GM19035 (cell line): ENCODE measurements around the gene RGS11.
"Not testable (repeated sequence)": the region's sequence is repeated elsewhere in the genome, so short reads cannot be mapped to it uniquely, and the experiment has no call there.

Experiments used
- ATAC-seq: cut with Tn5 transposase; IDR thresholded peaks from one replicate; pipeline ENCODE4 v1.9.1; 2021; ENCODE audit not compliant: unreplicated experiment

RGS11 gene

GRCh38 chr16:280991-281659 is 5.4 kb upstream of the RGS11 start:
- ATAC-seq: no peak

DNA sequence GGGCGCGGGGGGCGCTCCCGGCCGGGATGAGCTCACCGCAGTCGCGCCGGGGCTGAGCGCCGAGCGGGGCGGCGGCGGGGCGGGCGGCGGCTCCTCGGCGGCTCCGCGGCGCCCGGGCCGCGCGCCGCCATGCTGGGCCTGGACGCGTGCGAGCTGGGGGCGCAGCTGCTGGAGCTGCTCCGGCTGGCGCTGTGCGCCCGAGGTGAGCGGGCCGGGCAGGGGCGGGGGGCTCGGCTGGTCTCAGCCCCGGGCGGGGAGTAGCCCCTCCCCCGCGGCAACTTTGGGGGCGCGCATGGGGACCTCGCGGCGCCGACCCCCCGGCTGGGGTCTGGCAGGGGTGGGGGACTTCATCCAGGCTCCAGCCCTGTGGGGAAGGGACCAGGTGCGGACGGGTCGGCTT is 4.8 kb upstream of the RGS11 start, which contains the start of gene ARHGDIG:
TSS of gene ARHGDIG (plus strand) at position 40 of the 400 bp plus-strand sequence. CDS start at position 130, 90 bp downstream.
- no peak for ATAC-seq

GRCh38 chr16:280005-280460 is 4.3 kb upstream of the RGS11 start:
- ATAC-seq: no peak

DNA sequence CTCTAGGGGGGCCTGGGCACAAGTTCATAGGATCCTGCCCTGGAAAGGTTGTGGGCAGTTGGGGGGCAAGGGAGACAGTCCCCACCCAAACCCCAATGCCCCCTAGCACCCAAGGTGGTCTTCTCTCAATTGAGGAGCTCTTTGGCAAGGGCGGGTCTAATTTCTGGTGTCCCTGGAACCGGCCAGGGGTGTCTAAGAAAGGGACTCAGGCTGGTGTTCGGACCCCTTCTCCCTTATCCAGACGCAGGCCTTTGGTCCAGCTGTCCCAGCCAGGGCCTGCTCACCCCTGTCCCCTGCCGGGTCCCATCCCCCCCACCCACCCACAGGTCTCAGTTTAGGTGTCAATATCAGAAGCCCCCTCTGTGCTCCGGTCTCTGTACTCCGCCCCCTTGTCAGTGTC is 3.8 kb upstream of the RGS11 start:
- no peak for ATAC-seq

DNA sequence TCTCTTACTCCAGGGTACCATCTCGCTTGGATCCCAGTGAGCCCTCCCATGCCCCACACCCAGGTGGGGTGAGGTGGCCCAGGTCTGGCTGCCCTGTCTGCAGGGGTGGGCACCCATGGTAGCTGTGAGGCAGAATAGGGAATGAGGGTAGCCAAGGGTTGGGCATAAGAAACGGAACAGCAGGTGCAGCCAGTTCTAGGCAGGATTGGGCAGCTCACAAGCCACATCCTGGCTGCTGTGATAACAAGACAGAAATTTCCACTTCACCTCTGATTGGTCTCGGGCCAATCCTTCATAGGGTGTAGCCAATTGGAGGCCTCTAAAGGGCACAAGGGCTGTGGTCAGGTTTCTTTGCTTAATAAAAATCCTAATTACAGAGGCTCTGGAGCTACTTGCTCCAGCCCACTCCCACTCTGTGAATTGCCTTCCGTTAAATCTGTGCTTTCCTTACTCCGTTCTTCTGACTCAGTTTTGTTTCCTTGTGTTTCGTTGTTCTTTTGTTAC is 3.2 kb upstream of the RGS11 start:
- no peak for ATAC-seq

- ATAC-seq: no peak
These were observed 808 bp upstream of the RGS11 start for GRCh38 chr16:276426-277077.

DNA sequence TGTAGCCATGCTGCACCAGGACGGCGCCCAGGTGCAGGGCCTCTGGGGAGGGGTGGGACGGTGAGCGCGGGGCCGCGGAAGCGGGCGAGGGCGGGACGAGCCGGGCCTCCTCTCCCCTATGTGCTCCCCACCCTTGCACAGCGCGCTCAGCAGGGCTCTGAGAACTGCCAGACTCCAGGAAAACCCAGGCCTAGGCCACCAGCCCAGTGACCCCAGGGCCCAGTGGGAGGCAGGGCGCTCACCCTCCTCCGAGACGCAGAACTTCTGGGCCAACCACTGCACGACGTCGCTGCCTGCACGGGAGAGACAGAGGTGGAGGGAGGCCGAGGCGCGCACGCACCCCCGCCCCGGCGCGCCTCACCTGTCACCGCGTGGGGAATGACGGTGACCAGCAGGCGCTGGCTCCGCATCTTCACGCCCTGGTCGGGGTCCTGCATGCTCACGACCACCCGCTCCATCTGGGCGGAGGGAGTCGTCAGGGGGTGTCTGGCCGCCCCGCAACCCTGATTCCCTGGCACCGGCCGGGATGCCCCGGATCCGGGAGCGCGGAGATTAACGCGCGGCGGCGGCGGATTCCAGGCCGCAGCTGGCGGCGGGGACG is 603 bp downstream of the RGS11 start:
- no peak for ATAC-seq

DNA sequence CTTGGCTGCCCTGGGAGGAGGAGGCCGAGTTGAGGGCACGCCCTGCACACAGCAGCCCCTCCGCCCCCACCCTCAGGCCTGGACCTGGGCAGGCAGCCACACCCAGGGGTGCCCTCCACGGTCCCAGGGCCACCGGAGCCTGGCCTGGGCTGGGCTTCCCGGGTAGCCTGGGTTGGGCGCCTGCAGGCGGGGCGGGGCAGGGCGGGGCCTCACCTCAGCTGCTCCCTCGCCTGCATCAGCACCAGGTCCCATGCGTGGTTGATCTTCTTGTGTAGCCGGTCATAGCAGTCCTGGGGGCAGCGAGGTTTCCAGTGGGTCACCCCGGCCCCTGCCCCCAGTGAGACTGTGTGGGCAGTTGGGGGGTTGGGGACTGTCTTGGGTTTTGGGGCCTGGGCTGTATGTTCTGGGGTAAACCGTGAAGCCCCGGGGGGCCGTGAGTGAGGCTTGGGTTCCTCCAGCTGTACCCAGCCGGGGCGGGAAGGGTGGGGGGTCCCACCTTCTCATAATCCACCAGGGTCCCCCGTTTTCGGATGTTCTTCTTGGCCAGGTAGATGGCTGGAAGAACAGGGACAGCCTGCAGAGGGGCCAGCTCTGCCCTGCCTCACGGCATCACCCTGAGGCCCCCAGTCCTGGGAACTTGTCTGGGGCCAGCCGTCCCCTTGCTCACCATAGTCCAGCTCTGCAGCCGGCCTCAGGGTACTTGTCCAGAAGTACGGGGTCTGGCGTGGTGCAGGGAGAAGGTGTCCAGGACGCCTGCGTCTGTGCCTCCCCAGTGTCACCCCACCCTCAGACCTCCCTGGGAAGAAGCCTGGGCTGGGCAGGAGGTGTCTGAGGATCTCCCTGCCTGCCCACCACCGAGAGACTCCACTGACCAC is 2.0 kb downstream of the RGS11 start:
- ATAC-seq: no peak

- no peak for ATAC-seq
These were observed 2.9 kb downstream of the RGS11 start for GRCh38 chr16:272633-273546.

GRCh38 chr16:270381-271255 is 5.1 kb downstream of the RGS11 start:
- no peak for ATAC-seq

DNA sequence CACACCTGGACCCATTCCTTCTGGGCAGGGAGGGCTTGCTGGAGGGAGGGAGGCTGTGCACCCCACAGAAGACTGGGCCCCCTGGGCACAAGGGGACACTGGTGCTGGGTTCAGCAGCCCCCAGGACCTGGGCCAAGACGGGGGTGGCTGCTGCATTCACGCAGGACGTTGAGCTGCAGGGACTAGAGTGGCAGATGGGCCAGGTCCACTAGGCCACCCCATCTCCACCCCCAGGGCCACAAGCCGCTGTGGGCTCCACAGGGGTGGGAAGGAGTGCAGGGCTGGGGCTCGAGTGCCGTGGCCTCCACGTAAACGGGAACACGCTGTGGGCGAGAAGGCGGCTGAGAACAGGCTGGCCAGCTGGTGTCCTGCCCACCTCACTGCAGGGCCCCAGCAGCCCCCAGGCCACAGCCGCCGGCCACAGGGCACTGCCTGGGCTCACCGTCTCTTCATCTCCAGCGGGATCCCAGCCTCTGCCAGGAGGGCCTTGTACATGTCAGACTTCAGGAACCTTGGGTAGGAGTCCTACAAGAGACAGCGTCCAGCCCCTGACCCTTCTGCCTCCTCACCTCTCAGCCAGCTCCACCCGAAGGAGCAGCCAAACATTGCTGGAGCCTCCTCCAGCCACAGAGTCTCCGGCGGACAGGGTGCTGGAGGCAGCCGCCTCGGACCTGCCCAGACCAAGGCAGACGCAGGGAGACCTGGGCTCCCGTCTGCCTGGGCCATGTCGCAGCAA is 6.5 kb downstream of the RGS11 start:
- no peak for ATAC-seq

DNA sequence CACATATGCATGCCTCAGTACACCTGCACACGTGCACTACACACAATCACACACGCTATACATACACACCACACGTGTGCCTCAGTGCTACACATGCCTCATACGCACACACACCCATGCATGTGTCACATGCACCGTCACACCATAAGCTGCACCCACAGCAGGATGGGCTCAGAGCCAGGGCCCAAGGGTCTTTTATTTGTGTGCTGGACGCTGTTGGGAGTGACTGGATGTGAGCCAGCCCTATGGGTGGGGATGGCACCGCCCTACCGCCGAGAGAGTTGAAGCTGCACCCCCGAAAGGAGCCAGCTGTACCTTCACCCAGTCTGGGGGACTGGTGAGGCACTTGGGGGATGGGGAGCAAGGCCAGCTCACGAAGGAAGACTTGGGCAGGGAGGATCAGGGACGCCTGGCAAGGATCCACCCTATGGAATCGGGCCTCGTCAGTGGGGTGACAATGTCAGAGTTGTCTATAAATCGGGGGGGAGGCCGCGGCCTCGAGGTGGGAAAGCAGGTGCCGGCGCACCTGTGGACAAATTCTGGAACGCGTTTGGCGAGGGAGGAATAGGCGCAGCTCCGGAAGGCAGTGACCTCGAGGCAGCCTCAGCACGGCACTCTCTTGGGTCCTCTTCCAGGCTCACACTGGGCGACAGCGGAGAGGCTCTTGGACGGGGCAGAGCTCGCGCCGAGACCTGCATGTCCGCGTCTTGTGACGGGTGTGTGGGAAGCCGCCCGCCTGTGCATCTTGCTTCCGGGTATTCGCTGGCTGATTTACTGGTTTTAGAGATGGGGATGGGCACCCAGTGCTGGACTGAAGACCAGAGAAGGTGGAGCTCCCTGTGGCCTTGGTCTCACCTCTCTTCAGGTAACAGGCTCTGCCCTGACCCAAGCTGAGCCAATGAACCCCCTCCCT is 7.3 kb downstream of the RGS11 start:
- ATAC-seq: no peak

GRCh38 chr16:267562-267961 is 8.2 kb downstream of the RGS11 start:
- not testable (repeated sequence) for ATAC-seq

GRCh38 chr16:266258-267164 is 9.2 kb downstream of the RGS11 start:
- ATAC-seq: no peak

GRCh38 chr16:265711-266110 is 10.0 kb downstream of the RGS11 start:
- ATAC-seq: no peak

DNA sequence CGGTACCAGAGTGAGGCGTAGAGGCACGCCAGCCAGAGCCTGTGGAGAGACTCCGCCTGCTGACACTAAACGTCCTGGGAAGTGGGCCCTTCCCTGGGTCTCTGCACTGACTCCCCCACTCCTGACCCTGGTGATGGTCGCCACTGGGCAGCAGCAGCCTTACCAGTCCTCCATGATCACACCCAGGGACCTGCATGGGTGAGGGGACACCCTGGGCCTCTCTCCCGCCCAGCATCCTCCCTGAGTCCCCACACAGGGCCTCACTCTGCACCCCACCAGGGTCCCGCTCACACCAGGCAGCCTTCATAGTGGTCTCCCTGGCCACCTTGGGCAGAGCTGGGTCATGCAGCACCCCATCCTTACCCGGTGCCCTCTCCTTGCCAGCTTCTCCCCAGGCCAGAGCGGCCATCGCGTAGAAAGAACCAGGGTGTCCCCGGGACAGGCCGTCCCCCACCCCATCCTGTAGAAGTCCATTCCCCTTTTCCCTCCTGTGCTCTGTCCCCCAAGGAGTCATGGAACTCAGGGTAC is 10.7 kb downstream of the RGS11 start:
- ATAC-seq: no peak
